A549 (cell line): ENCODE data around the gene ARL3. TPM values are rescaled to one million over a fixed set of nuclear protein-coding genes. Genes with fewer than 3 reads are reported as not detected.
A peak's percentile ranks its signal among the peaks of the same experiment; 100 is the strongest.
"Not testable (repeated sequence)": the region's sequence is repeated elsewhere in the genome, so short reads cannot be mapped to it uniquely, and the experiment has no call there.

ENCODE experiments used
- ATAC-seq, 2 experiments: fragments of 200-7000 bp in 1 of 2; fragments of >200 bp in 1 of 2; cut with Nextera tagmentation in 1 of 2; cut with Tn5 transposase in 1 of 2; 3 replicates each; pipeline versions ENCODE4 v1.8.0 to v1.9.1; 2018 to 2020; ENCODE audit warnings: mild to moderate bottlenecking in 1 of 2, moderate library complexity in 1 of 2
- CTCF ChIA-PET: fragments of 300-600 bp; sonication (Branson Sonifier 250); formaldehyde crosslinking; extraction: SDS; loops from one replicate; lab custom pipeline; 2021; ENCODE audit warnings: antibody characterized with exemption, inconsistent platforms; lab: Yijun Ruan, JAX
- POLR2A ChIA-PET: fragments of 350-600 bp; formaldehyde crosslinking; extraction: SDS; loops from one replicate; lab custom pipeline; 2021; ENCODE audit warnings: antibody characterized with exemption, inconsistent platforms; lab: Yijun Ruan, JAX
- DNase-seq, 2 experiments: peaks; one replicate each; pipeline versions ENCODE4 v3.0.0 to v3.0.0-alpha.2; 2011 to 2016; ENCODE audit warnings: low read depth in 1 of 2, low spot score in 1 of 2
- FAIRE-seq: peaks from 2 replicates; lab custom pipeline; 2011; peaks lifted over from hg19 to GRCh38; lab: Jason Lieb, UNC
- H3K27ac ChIP-seq, 2 experiments: fragments of >200 bp; sonication (Bioruptor Twin); formaldehyde crosslinking; 3 replicates each; pipeline ENCODE4 v1.5.1; 2016 to 2017
- H3K4me1 ChIP-seq: fragments of >200 bp; sonication (Bioruptor Twin); formaldehyde crosslinking; 3 replicates; pipeline ENCODE4 v1.6.1; 2016
- H3K4me2 ChIP-seq: fragments of >200 bp; sonication (Bioruptor Twin); formaldehyde crosslinking; 3 replicates; pipeline ENCODE4 v1.6.1; 2016
- H3K4me3 ChIP-seq: fragments of >200 bp; sonication (Bioruptor Twin); formaldehyde crosslinking; 3 replicates; pipeline ENCODE4 v1.5.1; 2016
- H3K9me3 ChIP-seq: fragments of >200 bp; sonication (Bioruptor Twin); formaldehyde crosslinking; 3 replicates; pipeline ENCODE4 v1.6.1; 2016
- CBX8 ChIP-seq: fragments of 200-600 bp; sonication (generic); IDR thresholded peaks from 2 replicates; pipeline ENCODE4 v1.6.1; 2016
- CEBPB ChIP-seq, 2 experiments: fragments of >200 bp in 1 of 2; sonication (Bioruptor Twin) in 1 of 2; formaldehyde crosslinking in 1 of 2; IDR thresholded peaks; 2 replicates each; pipeline ENCODE4 v1.6.1; 2012 to 2016
- CHD4 ChIP-seq: fragments of 200-600 bp; sonication (generic); IDR thresholded peaks from 2 replicates; pipeline ENCODE4 v1.6.1; 2016; ENCODE audit warnings: antibody characterized with exemption, mild to moderate bottlenecking, borderline replicate concordance
- EHMT2 ChIP-seq: fragments of 200-600 bp; sonication (generic); IDR thresholded peaks from 2 replicates; pipeline ENCODE4 v1.6.1; 2016; ENCODE audit warnings: antibody characterized with exemption, low read depth, mild to moderate bottlenecking, moderate library complexity
- FOSB ChIP-seq: fragments of 250-450 bp; sonication (Bioruptor Pico); IDR thresholded peaks from 2 replicates; pipeline ENCODE4 v1.5.0; 2020; ENCODE audit warnings: mild to moderate bottlenecking, moderate library complexity
- HEYL ChIP-seq: fragments of 250-450 bp; sonication (Bioruptor Pico); IDR thresholded peaks from 2 replicates; pipeline ENCODE4 v1.8.0; 2021; ENCODE audit warnings: mild to moderate bottlenecking, moderate library complexity
- MAFK ChIP-seq: fragments of 450-650 bp; IDR thresholded peaks from 2 replicates; pipeline ENCODE4 v1.6.1; 2014; ENCODE audit not compliant: partially characterized antibody
- MAZ ChIP-seq: fragments of 150-350 bp; IDR thresholded peaks from 2 replicates; pipeline ENCODE4 v1.6.1; 2014; ENCODE audit warnings: antibody characterized with exemption, low read depth, low read length, borderline replicate concordance
- MYC ChIP-seq: IDR thresholded peaks from 2 replicates; pipeline ENCODE4 v1.6.1; 2012; ENCODE audit warnings: mild to moderate bottlenecking, inconsistent platforms, low read length, improper control_type of control experiment, borderline replicate concordance
- NPAS2 ChIP-seq: fragments of 250-450 bp; sonication (Bioruptor Pico); IDR thresholded peaks from 2 replicates; pipeline ENCODE4 v1.8.0; 2022; ENCODE audit warnings: mild to moderate bottlenecking, moderate library complexity, borderline replicate concordance
- NR3C1 ChIP-seq: fragments of >200 bp; sonication (Bioruptor Twin); formaldehyde crosslinking; IDR thresholded peaks from 3 replicates; pipeline ENCODE4 v1.6.1; 2017
- POLR2A ChIP-seq: IDR thresholded peaks from 2 replicates; pipeline ENCODE4 v1.6.1; 2012; ENCODE audit warnings: mild to moderate bottlenecking, low read length
- RCOR1 ChIP-seq: fragments of 150-350 bp; IDR thresholded peaks from 2 replicates; pipeline ENCODE4 v1.6.1; 2014; ENCODE audit warnings: antibody characterized with exemption, low read length, low read depth
- RNF2 ChIP-seq: fragments of 200-600 bp; sonication (generic); IDR thresholded peaks from 2 replicates; pipeline ENCODE4 v1.6.1; 2016; ENCODE audit warnings: low read depth, mild to moderate bottlenecking, antibody characterized with exemption, moderate library complexity, borderline replicate concordance
- SREBF2 ChIP-seq: fragments of 450-650 bp; IDR thresholded peaks from 2 replicates; pipeline ENCODE4 v1.6.1; 2014; ENCODE audit warnings: mild to moderate bottlenecking, moderate library complexity
- TP53 ChIP-seq: fragments of 250-450 bp; sonication (Bioruptor Pico); IDR thresholded peaks from 2 replicates; pipeline ENCODE4 v1.5.0; 2021; ENCODE audit warnings: mild to moderate bottlenecking, moderate library complexity
- ZC3H11A ChIP-seq: fragments of 450-650 bp; IDR thresholded peaks from 2 replicates; pipeline ENCODE4 v1.6.1; 2014; ENCODE audit warnings: antibody characterized with exemption, mild to moderate bottlenecking
- ZNF302 ChIP-seq: fragments of 250-450 bp; sonication (Bioruptor Pico); IDR thresholded peaks from 2 replicates; pipeline ENCODE4 v1.9.0; 2021; ENCODE audit warnings: inconsistent platforms, mild to moderate bottlenecking, moderate library complexity
- ZSCAN20 ChIP-seq: fragments of 250-450 bp; sonication (Bioruptor Pico); IDR thresholded peaks from 2 replicates; pipeline ENCODE4 v1.8.0; 2022; ENCODE audit warnings: mild to moderate bottlenecking, moderate library complexity
- WGBS: methylation state at CpG from one replicate; pipeline ENCODE4 v1.1.6; 2017; ENCODE audit errors: missing lambda C conversion rate; 5-methylcytosine and 5-hydroxymethylcytosine counted together
- polyA plus RNA-seq, 4 experiments: library from polyadenylated mRNA; depleted of rRNA in 3 of 4; stranded (reverse); fragments of >200 nt; fragmentation: RNase III in 1 of 4; extraction: RNeasy Plus Mini Kit Qiagen cat#74134 plus additional on column Dnase treatment in 1 of 4; gene quantifications; 2 replicates in 3 of 4; 3 replicates in 1 of 4; pipeline ENCODE4 v1.2.3, GENCODE V29; 2011 to 2017
- TF ChIP-seq, protein P1 (sequence below): IDR thresholded peaks from 2 replicates; pipeline ENCODE4 v1.6.1; 2012; ENCODE audit warnings: low read depth, borderline replicate concordance
- TF ChIP-seq, protein P2 (sequence below): fragments of 200-600 bp; sonication (generic); IDR thresholded peaks from 2 replicates; pipeline ENCODE4 v1.6.1; 2016; ENCODE audit warnings: antibody characterized with exemption, mild to moderate bottlenecking, moderate library complexity
- TF ChIP-seq, protein P3 (sequence below): fragments of 150-350 bp; IDR thresholded peaks from 2 replicates; pipeline ENCODE4 v1.6.1; 2014; ENCODE audit warnings: low read depth, mild to moderate bottlenecking, low read length
- TF ChIP-seq, protein P4 (sequence below): IDR thresholded peaks from 2 replicates; pipeline ENCODE4 v1.6.1; 2012

The ARL3 gene
- polyA plus RNA-seq, 2 of the 4 experiments (the other 2 are of a cell fraction) = 20.2 to 21.3 TPM

DNA sequence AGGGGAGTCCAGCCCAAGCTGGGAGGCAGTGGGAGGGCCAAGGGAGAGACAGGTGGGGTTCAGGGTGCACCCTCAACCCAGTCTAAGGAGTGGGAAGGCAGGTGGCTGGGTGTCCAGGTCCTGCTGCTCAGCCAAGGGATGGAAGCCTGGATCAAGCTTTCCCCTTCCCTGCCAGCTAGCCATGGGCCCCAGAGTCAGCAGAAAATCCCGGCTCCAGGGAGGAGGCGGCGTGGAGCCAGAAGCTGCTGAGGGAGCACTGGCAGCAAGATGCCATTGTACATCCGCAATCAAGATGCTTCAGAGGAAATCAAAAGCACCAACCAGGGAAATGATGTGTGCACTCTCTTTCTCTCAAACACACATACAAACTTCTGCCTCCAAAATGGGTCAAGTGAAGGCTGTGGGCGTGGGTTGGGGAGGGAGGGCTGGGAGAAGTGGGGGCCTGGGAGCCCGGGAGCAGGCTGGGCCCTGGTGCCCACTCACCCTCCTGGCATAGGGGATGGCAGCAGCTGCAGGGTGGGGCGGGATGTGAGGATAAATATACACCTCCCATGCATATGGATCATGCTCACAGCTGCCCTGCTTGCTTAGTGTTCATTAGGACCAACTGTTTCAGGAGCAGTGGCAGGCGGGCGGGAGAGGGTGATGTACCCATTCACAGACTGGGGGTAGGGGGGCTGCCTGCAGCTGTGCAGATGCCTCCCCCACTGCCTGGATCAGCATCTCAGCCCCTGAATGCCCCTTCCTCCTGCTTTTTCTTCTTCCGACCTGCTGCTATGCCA, 45.7 kb downstream of the ARL3 start:
- ATAC-seq = peak; percentile 5 to 17; a peak in 3 of 6 replicates
- CTCF ChIA-PET = interaction anchor here (1.1 to 7.8 kb wide), 6 partner anchors 8 to 45 kb away, joined by 3 to 71 read pairs (median 18); partner anchors contain the start of gene TRIM8
- peak overlapping the region; percentile 63 to 69; a peak in 3 of 6 replicates for H3K27ac ChIP-seq
- H3K4me3 ChIP-seq = no peak overlapping the region
- H3K9me3 ChIP-seq = no peaks in the 10 kb centered on the region
- no peak for FAIRE-seq
- 96% methylated on average over 8 of the region's 10 CpGs for WGBS
- H3K4me2 ChIP-seq = no peak overlapping the region
- TF ChIP-seq EHMT2 (no peak), CHD4 (no peak), CBX8 (no peak), NPAS2 (CRISPR knock-in tag) (no peak), CEBPB (IDR thresholded peaks at IDR 0.05) (no peak), ZSCAN20 (CRISPR knock-in tag) (no peak), TP53 (CRISPR knock-in tag) (no peak), FOSB (no peak), RCOR1 (no peak), MAFK (no peak), MAZ (no peak), MYC (no peak), RNF2 (no peak), NR3C1 (no peak), HEYL (no peak)
- TF ChIP-seq, protein P1, sequence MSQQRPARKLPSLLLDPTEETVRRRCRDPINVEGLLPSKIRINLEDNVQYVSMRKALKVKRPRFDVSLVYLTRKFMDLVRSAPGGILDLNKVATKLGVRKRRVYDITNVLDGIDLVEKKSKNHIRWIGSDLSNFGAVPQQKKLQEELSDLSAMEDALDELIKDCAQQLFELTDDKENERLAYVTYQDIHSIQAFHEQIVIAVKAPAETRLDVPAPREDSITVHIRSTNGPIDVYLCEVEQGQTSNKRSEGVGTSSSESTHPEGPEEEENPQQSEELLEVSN = no peak
- TF ChIP-seq, protein P2, sequence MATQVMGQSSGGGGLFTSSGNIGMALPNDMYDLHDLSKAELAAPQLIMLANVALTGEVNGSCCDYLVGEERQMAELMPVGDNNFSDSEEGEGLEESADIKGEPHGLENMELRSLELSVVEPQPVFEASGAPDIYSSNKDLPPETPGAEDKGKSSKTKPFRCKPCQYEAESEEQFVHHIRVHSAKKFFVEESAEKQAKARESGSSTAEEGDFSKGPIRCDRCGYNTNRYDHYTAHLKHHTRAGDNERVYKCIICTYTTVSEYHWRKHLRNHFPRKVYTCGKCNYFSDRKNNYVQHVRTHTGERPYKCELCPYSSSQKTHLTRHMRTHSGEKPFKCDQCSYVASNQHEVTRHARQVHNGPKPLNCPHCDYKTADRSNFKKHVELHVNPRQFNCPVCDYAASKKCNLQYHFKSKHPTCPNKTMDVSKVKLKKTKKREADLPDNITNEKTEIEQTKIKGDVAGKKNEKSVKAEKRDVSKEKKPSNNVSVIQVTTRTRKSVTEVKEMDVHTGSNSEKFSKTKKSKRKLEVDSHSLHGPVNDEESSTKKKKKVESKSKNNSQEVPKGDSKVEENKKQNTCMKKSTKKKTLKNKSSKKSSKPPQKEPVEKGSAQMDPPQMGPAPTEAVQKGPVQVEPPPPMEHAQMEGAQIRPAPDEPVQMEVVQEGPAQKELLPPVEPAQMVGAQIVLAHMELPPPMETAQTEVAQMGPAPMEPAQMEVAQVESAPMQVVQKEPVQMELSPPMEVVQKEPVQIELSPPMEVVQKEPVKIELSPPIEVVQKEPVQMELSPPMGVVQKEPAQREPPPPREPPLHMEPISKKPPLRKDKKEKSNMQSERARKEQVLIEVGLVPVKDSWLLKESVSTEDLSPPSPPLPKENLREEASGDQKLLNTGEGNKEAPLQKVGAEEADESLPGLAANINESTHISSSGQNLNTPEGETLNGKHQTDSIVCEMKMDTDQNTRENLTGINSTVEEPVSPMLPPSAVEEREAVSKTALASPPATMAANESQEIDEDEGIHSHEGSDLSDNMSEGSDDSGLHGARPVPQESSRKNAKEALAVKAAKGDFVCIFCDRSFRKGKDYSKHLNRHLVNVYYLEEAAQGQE = no peak
- POLR2A ChIA-PET = no interaction called here
- DNase-seq = no peak
- H3K4me1 ChIP-seq = peaks cover 30% of the 10 kb centered on the region

DNA sequence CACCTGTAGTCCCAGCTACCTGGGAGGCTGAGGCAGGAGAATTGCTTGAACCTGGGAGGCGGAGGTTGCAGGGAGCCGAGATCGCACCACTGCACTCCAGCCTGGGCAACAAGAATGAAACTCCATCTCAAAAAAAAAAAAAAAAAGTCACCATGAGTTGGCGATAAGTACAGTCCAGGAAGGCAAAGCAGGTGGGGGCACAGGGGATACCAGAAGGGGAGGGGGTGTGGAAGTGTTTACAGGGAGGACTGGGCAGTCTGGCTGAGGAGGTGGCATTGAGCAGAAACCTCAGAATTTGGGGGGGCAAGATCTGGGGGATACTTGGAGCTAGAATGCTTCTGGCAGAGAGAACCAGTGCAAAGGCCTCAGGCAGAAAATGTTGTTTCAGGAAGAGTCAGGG, 46.8 kb downstream of the ARL3 start:
- peak overlapping the region; percentile 43 to 70; a peak in 4 of 6 replicates for H3K27ac ChIP-seq
- H3K4me3 ChIP-seq, FAIRE-seq, DNase-seq, H3K4me2 ChIP-seq, POLR2A ChIA-PET, ATAC-seq, H3K9me3 ChIP-seq: not testable (repeated sequence)
- 94% methylated on average over 4 of the region's 4 CpGs for WGBS
- CTCF ChIA-PET = interaction anchor here (0.7 to 7.8 kb wide), 3 partner anchors 11 to 352 kb away, joined by 3 to 71 read pairs (median 25); no protein-coding TSS in a partner anchor
- H3K4me1 ChIP-seq = peaks cover 30% of the 10 kb centered on the region

DNA sequence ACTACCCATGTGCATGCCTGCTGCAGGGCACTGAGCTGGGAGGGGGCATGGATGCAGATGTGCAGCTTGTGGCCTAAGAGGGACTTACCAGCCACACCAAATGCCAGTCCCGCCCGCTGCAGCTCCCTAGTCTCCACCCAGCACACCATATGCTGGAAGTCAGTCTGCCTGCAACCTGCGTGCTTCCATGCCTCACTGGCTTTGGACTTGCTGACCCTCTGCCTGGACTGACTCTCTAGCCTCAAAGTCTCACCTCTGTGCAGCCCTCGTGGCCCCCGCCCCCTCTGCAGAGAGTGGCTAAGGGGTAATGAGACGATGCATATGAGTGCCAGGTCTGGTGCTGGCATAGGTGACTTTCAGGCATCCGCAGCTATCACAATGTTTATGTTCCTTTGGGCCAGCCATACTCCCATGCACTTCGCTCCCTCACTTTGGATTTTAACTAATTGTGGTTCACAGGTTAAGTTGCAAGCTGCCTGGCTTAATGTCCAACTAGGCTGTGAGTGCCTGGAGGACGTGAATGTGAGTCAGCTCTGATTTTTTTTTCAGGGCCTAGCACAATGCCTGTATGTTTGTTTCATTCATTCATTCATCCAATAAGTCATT, 48.2 kb downstream of the ARL3 start:
- FAIRE-seq = no peak
- TF ChIP-seq ZC3H11A = no peak
- TF ChIP-seq ZNF302 = no peak
- TF ChIP-seq POLR2A = no peak
- no peak for TF ChIP-seq MAFK
- no peak for TF ChIP-seq RNF2
- TF ChIP-seq CEBPB (IDR thresholded peaks at IDR 0.05) = no peak
- TF ChIP-seq, protein P3, sequence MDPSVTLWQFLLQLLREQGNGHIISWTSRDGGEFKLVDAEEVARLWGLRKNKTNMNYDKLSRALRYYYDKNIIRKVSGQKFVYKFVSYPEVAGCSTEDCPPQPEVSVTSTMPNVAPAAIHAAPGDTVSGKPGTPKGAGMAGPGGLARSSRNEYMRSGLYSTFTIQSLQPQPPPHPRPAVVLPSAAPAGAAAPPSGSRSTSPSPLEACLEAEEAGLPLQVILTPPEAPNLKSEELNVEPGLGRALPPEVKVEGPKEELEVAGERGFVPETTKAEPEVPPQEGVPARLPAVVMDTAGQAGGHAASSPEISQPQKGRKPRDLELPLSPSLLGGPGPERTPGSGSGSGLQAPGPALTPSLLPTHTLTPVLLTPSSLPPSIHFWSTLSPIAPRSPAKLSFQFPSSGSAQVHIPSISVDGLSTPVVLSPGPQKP = no peak
- no peak for TF ChIP-seq SREBF2
- TF ChIP-seq, protein P4, sequence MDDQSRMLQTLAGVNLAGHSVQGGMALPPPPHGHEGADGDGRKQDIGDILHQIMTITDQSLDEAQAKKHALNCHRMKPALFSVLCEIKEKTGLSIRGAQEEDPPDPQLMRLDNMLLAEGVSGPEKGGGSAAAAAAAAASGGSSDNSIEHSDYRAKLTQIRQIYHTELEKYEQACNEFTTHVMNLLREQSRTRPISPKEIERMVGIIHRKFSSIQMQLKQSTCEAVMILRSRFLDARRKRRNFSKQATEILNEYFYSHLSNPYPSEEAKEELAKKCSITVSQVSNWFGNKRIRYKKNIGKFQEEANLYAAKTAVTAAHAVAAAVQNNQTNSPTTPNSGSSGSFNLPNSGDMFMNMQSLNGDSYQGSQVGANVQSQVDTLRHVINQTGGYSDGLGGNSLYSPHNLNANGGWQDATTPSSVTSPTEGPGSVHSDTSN = no peak
- no peak for TF ChIP-seq NR3C1
- TF ChIP-seq, all 56 proteins: peak for 0
- H3K9me3 ChIP-seq = no peaks in the 10 kb centered on the region
- DNase-seq (no peak), ATAC-seq (no peak)
- H3K4me1 ChIP-seq = peaks cover 30% of the 10 kb centered on the region
- POLR2A ChIA-PET = no interaction called here
- 78% methylated on average over 9 of the region's 9 CpGs for WGBS
- CTCF ChIA-PET = interaction anchor here (1.0 to 7.8 kb wide), 4 partner anchors 12 to 51 kb away, joined by 3 to 71 read pairs (median 8); partner anchors contain the start of genes ARL3, SFXN2 and TRIM8
- H3K4me2 ChIP-seq = no peak overlapping the region
- H3K4me3 ChIP-seq = no peak overlapping the region
- no peak overlapping the region for H3K27ac ChIP-seq
